Endodermal cell (in vitro differentiated cells): Measurements from ENCODE around the gene SCT. TPM values are rescaled to one million over a fixed set of nuclear protein-coding genes. Genes with fewer than 3 reads are reported as not detected.

Experiments used
- DNase-seq: peaks from one replicate; pipeline ENCODE4 v3.0.0-alpha.2; 2017
- H3K27ac ChIP-seq: 2 replicates; pipeline ENCODE4 v1.5.1; 2013; ENCODE audit warnings: mild to moderate bottlenecking, low read depth, low read length, moderate library complexity
- H3K27me3 ChIP-seq: 2 replicates; pipeline ENCODE4 v1.6.1; 2013; ENCODE audit warnings: mild to moderate bottlenecking, low read length, moderate library complexity; ENCODE audit not compliant: insufficient read depth, control insufficient read depth, poor library complexity, severe bottlenecking
- H3K36me3 ChIP-seq: 2 replicates; pipeline ENCODE4 v1.7.0; 2013; ENCODE audit warnings: mild to moderate bottlenecking, low read length, moderate library complexity; ENCODE audit not compliant: control insufficient read depth, insufficient read depth
- H3K4me1 ChIP-seq: one replicate; pipeline ENCODE4 v1.7.0; 2013; ENCODE audit warnings: low read length; ENCODE audit not compliant: control insufficient read depth, insufficient read depth
- H3K4me3 ChIP-seq: 2 replicates; pipeline ENCODE4 v1.5.1; 2013; ENCODE audit warnings: mild to moderate bottlenecking, low read length, moderate library complexity
- H3K9ac ChIP-seq: 2 replicates; pipeline ENCODE4 v1.6.1; 2013; ENCODE audit warnings: mild to moderate bottlenecking, low read length, moderate library complexity; ENCODE audit not compliant: poor library complexity, severe bottlenecking; ENCODE audit errors: extremely low read depth
- H3K9me3 ChIP-seq: 2 replicates; pipeline ENCODE4 v1.6.1; 2013; ENCODE audit warnings: mild to moderate bottlenecking, low read length, moderate library complexity; ENCODE audit not compliant: control insufficient read depth
- H3K27ac Mint-ChIP-seq: 2 replicates; pipeline ENCODE4 v1.8.0; 2020; ENCODE audit warnings: mixed read lengths
- H3K27me3 Mint-ChIP-seq: 2 replicates; pipeline ENCODE4 v1.8.0; 2021; ENCODE audit warnings: mild to moderate bottlenecking, mixed read lengths; ENCODE audit not compliant: insufficient read depth
- H3K36me3 Mint-ChIP-seq: 2 replicates; pipeline ENCODE4 v1.8.0; 2020; ENCODE audit warnings: low read depth, mixed read lengths
- H3K4me1 Mint-ChIP-seq: 2 replicates; pipeline ENCODE4 v1.8.0; 2020; ENCODE audit warnings: mixed read lengths
- H3K4me3 Mint-ChIP-seq: 2 replicates; pipeline ENCODE4 v1.8.0; 2020; ENCODE audit warnings: mild to moderate bottlenecking, moderate library complexity, mixed read lengths
- H3K9me3 Mint-ChIP-seq: 2 replicates; pipeline ENCODE4 v1.8.0; 2020; ENCODE audit warnings: mild to moderate bottlenecking, mixed read lengths
- WGBS, 2 experiments: methylation state at CpG; one replicate each; pipeline versions ENCODE4 v1.1.5 to v1.1.7; 2013; ENCODE audit warnings: missing lambda C conversion rate in 2 of 2, mixed read lengths in 1 of 2; ENCODE audit not compliant: insufficient coverage in 1 of 2, insufficient read length in 1 of 2; 5-methylcytosine and 5-hydroxymethylcytosine counted together
- total RNA-seq, 2 donors: library from RNA; stranded (reverse); fragmentation: NEBNext Ultra II Directional in 1 of 2; extraction: Animal tissue kit (Norgen Biotek cat#: 25700) in 1 of 2; gene quantifications; 2 replicates in 1 of 2; 3 replicates in 1 of 2; pipeline ENCODE4 v1.2.1, GENCODE V29; 2021
- TF ChIP-seq, protein P1 (sequence below): fragments of 200-600 bp; sonication (generic); conservative IDR thresholded peaks from 2 replicates; pipeline ENCODE4 v1.5.0; 2021; ENCODE audit warnings: antibody characterized with exemption, mild to moderate bottlenecking

SCT gene
- total RNA-seq, 2 donors from 2014 or later = 3.9 to 6.1 TPM

DNA sequence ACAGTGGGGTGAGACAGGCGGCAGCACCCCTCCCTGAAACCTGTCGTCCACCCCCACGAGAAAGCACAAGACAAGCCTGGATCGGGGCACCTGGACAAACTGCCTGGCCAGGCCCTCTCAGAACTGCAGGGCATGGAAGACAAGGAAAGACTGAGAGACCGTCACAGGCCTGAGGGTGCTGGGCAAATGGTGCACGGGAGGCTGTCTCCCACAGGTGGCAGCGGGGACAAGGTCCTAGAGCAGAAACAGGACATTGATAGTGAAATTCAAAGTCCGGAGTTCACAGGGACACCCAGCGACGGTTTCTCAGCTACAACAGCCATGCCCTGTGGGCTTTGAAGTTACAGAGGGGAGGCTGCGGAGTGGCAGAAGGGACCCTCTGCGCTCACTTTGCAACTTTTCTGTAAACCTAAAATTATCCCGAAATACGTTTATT lies 30.7 kb upstream of the SCT start:
- no peak overlapping the region for H3K4me3 Mint-ChIP-seq
- no peak for DNase-seq
- Histone ChIP-seq H3K9ac (no peak overlapping the region), H3K4me1 (no peaks in the 10 kb centered on the region), H3K4me3 (no peak overlapping the region), H3K27me3 (no peaks in the 10 kb centered on the region), H3K27ac (no peak overlapping the region), H3K36me3 (peaks cover 35% of the 10 kb centered on the region), H3K9me3 (no peaks in the 10 kb centered on the region)
- H3K27me3 Mint-ChIP-seq = no peaks in the 10 kb centered on the region
- H3K9me3 Mint-ChIP-seq = no peaks in the 10 kb centered on the region
- 91 to 92% methylated on average over 9 to 14 of the region's 14 CpGs for WGBS, 2 experiments
- no peak overlapping the region for H3K27ac Mint-ChIP-seq
- peaks cover 34% of the 10 kb centered on the region for H3K36me3 Mint-ChIP-seq
- no peaks in the 10 kb centered on the region for H3K4me1 Mint-ChIP-seq
- TF ChIP-seq, protein P1, sequence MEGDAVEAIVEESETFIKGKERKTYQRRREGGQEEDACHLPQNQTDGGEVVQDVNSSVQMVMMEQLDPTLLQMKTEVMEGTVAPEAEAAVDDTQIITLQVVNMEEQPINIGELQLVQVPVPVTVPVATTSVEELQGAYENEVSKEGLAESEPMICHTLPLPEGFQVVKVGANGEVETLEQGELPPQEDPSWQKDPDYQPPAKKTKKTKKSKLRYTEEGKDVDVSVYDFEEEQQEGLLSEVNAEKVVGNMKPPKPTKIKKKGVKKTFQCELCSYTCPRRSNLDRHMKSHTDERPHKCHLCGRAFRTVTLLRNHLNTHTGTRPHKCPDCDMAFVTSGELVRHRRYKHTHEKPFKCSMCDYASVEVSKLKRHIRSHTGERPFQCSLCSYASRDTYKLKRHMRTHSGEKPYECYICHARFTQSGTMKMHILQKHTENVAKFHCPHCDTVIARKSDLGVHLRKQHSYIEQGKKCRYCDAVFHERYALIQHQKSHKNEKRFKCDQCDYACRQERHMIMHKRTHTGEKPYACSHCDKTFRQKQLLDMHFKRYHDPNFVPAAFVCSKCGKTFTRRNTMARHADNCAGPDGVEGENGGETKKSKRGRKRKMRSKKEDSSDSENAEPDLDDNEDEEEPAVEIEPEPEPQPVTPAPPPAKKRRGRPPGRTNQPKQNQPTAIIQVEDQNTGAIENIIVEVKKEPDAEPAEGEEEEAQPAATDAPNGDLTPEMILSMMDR = no peak

DNA sequence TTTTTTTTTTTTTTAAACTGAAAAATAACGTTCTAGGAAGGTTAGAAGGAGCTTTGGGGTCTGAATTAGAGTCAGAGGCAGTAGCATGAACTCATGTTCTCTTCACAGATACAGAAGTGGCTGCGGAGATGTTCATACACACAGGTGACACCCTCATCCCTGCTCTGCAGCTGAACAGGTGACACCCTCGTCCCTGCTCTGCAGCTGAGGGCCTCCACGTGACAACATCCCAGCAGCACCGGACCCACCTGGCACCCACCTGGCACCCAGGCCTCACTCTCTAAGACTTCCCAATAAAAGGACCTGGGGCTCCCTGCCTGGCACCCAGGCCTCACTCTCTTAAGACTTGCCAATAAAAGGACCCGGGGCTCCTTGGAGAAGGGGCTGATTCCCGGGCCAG lies 29.9 kb upstream of the SCT start:
- H3K9me3 ChIP-seq = no peaks in the 10 kb centered on the region
- no peak overlapping the region for H3K27ac Mint-ChIP-seq
- 87 to 93% methylated on average over 3 to 7 of the region's 7 CpGs for WGBS, 2 experiments
- TF ChIP-seq, protein P1 = no peak
- DNase-seq = no peak
- H3K4me3 ChIP-seq = no peak overlapping the region
- H3K36me3 Mint-ChIP-seq = peaks cover 36% of the 10 kb centered on the region
- H3K36me3 ChIP-seq = peaks cover 34% of the 10 kb centered on the region
- H3K27ac ChIP-seq = no peak overlapping the region
- H3K4me1 Mint-ChIP-seq = no peaks in the 10 kb centered on the region
- no peak overlapping the region for H3K4me3 Mint-ChIP-seq
- H3K27me3 ChIP-seq = no peaks in the 10 kb centered on the region
- no peak overlapping the region for H3K9ac ChIP-seq
- H3K27me3 Mint-ChIP-seq = no peaks in the 10 kb centered on the region
- no peaks in the 10 kb centered on the region for H3K4me1 ChIP-seq
- H3K9me3 Mint-ChIP-seq = no peaks in the 10 kb centered on the region

DNA sequence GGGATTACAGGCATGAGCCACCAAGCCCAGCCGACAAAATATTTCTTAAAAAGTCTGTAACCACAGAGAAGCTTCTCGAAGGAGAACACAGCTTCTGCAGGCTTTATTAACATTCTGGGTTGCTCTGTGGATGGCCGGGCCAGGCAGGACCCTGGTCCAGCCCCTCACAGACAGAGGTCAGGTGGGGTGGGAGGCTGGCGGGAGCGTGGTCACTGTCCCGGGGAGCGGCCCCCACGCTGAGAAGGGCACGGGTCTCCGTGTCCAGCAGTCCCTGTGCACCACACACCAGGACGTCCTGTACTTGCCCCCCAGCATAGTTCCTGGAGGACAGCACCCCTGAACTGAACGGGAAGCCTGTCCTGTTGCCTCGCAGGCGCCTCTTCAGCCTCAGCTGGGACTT lies 29.4 kb upstream of the SCT start:
- H3K4me3 Mint-ChIP-seq = no peak overlapping the region

More for the DNA sequence above, 29.4 kb upstream of the SCT start:
- H3K9me3 ChIP-seq = no peaks in the 10 kb centered on the region
- Mint-ChIP-seq H3K4me1 (no peaks in the 10 kb centered on the region), H3K9me3 (no peaks in the 10 kb centered on the region), H3K27me3 (no peaks in the 10 kb centered on the region), H3K27ac (no peak overlapping the region), H3K36me3 (peaks cover 40% of the 10 kb centered on the region)
- TF ChIP-seq, protein P1 = no peak
- H3K27ac ChIP-seq = no peak overlapping the region
- DNase-seq = no peak
- no peak overlapping the region for H3K9ac ChIP-seq
- H3K4me1 ChIP-seq = no peaks in the 10 kb centered on the region
- no peaks in the 10 kb centered on the region for H3K27me3 ChIP-seq
- 96 to 100% methylated on average over 3 to 14 of the region's 14 CpGs for WGBS, 2 experiments
- H3K4me3 ChIP-seq = no peak overlapping the region
- H3K36me3 ChIP-seq = peaks cover 37% of the 10 kb centered on the region
